Upper lobe of left lung (tissue), 4 donors: ENCODE data around the gene SLC22A6.

Experiments used
- CTCF ChIP-seq, 6 experiments: fragments of 450-650 bp in 4 of 6; fragments of 200-600 bp in 2 of 6; sonication (generic) in 2 of 6; IDR thresholded peaks; one replicate each; pipeline ENCODE4 v1.5.1; 2016 to 2019; ENCODE audit warnings: antibody characterized with exemption in 6 of 6
- POLR2AphosphoS5 ChIP-seq, 2 donors: sonication (generic); formaldehyde crosslinking; IDR thresholded peaks; one replicate each; pipeline ENCODE4 v1.5.1; 2017; ENCODE audit warnings: antibody characterized with exemption in 2 of 2

DNA sequence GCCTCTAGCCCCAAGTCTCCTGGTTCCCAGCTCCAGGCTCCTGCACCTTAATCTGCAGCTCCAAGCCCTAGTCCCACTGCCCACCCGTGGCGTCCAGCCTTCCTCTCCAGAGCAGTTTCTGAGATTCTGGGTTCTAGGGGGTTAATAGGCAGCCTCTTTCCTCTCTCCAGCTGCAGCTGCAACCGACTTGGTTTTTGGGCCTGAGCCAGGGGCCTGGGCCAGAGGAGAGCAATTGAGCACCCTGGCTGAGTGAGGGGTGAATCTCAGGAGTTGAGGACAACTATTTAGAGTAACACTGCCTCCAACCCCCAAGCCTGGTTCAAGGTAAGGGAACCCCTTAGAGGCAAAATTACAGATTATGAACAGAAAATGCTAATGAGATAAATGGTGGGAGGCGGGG, 54.6 kb downstream of the SLC22A6 start:
- TF ChIP-seq CTCF (IDR thresholded peaks at IDR 0.05): no peak
- TF ChIP-seq POLR2AphosphoS5 (IDR thresholded peaks at IDR 0.05): no peak
